ENCODE data around the gene NIPAL4.

Gene NIPAL4

DNA sequence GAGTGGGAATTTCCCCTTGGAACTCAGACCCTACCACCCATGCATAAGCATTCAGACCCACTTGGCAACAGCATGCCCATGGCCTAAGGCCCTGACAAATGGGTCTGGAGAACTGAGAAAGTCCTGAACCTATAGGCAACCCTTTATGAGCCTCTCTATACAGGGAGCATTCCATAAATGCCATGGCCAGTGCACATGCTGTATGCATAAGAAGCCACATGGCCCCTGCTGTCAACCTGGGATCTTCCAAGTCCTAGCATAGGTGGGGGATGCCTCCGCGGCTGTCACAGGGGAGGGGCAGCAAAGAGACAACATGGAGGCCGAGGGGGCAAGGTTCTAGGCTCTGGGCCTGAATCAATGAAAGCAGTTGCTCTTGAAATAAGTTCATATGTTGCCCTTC lies 8.2 kb upstream of the NIPAL4 start:
- TF ChIP-seq, protein P1, sequence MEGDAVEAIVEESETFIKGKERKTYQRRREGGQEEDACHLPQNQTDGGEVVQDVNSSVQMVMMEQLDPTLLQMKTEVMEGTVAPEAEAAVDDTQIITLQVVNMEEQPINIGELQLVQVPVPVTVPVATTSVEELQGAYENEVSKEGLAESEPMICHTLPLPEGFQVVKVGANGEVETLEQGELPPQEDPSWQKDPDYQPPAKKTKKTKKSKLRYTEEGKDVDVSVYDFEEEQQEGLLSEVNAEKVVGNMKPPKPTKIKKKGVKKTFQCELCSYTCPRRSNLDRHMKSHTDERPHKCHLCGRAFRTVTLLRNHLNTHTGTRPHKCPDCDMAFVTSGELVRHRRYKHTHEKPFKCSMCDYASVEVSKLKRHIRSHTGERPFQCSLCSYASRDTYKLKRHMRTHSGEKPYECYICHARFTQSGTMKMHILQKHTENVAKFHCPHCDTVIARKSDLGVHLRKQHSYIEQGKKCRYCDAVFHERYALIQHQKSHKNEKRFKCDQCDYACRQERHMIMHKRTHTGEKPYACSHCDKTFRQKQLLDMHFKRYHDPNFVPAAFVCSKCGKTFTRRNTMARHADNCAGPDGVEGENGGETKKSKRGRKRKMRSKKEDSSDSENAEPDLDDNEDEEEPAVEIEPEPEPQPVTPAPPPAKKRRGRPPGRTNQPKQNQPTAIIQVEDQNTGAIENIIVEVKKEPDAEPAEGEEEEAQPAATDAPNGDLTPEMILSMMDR (IDR thresholded peaks at IDR 0.05; ENCODE audit: extremely low read depth, insufficient read depth, missing control alignments) = no peak
- no peak for DNase-seq (ENCODE audit: low spot score)
- in situ Hi-C loops (cut with MboI; ENCODE audit: low pct_unique_long_range_greater_than_20kb, low sequenced_read_pairs, unreplicated experiment) = no loop called here

DNA sequence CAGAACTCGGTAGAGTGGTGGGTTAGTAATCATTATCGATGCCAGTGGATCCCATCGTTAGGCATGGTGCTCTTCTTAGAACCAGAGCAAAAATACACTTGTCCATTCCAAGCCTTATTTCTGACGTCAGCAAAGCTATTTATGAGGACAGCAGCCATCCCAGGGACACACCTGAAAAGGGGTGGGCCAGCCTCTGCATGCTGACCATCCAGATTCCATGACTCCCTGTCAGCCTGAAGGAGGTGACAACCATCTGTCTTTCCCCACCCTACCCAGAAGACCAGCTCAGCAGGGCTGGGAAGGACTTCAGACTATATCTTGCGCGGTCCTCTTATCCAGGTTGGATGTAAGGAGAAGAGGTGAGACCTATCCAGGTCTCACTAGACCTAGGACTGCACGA lies 5.7 kb upstream of the NIPAL4 start:
- in situ Hi-C loops (cut with MboI; ENCODE audit: low pct_unique_long_range_greater_than_20kb, low sequenced_read_pairs, unreplicated experiment) = no loop called here
- DNase-seq (ENCODE audit: low spot score) = no peak
- TF ChIP-seq, protein P1 (IDR thresholded peaks at IDR 0.05; ENCODE audit: extremely low read depth, insufficient read depth, missing control alignments) = no peak

DNA sequence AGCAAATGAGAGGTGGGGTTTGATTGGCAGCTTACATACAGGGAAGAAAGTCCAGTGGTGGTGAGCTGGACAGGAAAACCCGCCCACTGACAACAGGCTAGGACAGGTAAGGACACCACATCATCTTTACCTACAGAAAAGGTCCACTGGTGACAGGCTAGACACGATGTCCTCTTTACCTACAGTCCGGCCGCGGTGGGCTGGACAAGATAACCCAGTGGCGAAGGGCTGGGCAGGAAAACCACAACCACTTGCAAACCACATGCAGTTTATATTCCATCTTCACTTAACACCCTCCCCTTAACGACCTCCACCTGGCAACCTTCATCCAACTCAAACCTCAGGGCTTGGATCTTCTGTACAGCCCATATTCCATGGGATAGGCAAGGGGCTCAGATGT lies 5.0 kb upstream of the NIPAL4 start:
- TF ChIP-seq, protein P1 (IDR thresholded peaks at IDR 0.05; ENCODE audit: extremely low read depth, insufficient read depth, missing control alignments) = no peak
- in situ Hi-C loops (cut with MboI; ENCODE audit: low pct_unique_long_range_greater_than_20kb, low sequenced_read_pairs, unreplicated experiment) = no loop called here
- no peak for DNase-seq (ENCODE audit: low spot score)

DNA sequence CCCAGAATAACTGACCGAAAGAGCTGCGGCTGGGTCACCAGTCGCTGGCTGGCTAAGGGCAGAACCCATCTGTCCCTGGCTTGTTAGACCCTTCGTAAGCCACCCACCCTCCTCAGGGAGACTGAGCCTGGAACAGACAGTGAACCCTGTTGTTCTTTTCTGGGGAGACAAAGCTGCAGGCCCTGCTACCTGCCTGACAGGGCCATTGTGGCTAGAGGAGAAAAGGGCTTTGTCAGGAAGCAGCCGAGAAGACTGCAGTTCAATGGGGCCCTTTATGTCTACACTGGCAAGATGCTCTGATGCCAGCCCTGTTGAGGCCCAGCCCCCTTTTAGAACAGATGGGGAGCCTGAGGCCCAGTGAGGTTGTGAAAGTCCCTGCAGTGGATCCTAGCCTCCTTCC lies 3.7 kb upstream of the NIPAL4 start:
- DNase-seq (ENCODE audit: low spot score) = no peak
- TF ChIP-seq, protein P1 (IDR thresholded peaks at IDR 0.05; ENCODE audit: extremely low read depth, insufficient read depth, missing control alignments) = no peak
- in situ Hi-C loops (cut with MboI; ENCODE audit: low pct_unique_long_range_greater_than_20kb, low sequenced_read_pairs, unreplicated experiment) = no loop called here

DNA sequence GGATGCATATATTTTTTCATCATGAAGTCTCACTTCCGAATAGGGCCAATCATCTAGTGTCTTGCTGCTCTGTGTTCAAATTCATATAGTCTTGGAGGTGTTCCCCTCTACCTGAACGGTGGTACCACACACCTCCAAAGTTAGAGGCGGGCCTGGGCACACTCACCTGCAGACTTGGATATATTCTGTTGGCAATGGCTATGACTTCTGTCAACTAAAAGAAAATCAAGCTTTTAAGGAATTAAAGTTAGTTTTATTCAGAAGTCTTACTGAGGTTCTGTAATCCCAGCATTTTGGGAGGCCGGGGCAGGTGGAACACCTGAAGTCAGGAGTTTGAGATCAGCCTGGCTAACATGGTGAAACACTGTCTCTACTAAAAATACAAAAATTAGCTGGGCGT lies 2.6 kb upstream of the NIPAL4 start:
- TF ChIP-seq, protein P1 (IDR thresholded peaks at IDR 0.05; ENCODE audit: extremely low read depth, insufficient read depth, missing control alignments) = no peak
- in situ Hi-C loops (cut with MboI; ENCODE audit: low pct_unique_long_range_greater_than_20kb, low sequenced_read_pairs, unreplicated experiment) = no loop called here

DNA sequence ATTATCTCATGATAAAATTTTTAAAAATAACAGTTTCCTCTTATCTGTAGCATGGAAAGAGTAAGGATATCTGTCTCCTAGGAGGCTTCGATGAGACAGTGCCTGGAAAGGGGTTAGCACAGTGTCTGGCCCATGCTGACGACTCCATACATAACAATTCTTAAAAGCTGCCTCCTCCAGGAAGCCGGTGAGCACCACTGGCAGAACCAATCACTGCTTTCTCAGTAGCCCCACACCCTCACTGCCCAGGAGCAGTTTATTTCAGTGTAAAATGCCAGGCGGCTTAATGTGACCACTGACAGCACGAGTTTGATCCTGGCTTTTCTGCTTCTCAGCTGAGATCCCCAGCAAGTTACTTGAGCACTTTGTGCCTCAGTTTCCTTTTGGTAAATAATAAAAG lies 1.2 kb upstream of the NIPAL4 start:
- in situ Hi-C loops (cut with MboI; ENCODE audit: low pct_unique_long_range_greater_than_20kb, low sequenced_read_pairs, unreplicated experiment) = no loop called here
- DNase-seq (ENCODE audit: low spot score) = no peak
- TF ChIP-seq, protein P1 (IDR thresholded peaks at IDR 0.05; ENCODE audit: extremely low read depth, insufficient read depth, missing control alignments) = no peak

More for the DNA sequence above, 2.6 kb upstream of the NIPAL4 start:
- DNase-seq (ENCODE audit: low spot score) = no peak
